Keratinocyte (primary cell): ENCODE measurements around the gene BDP1. TPM values are rescaled to one million over a fixed set of nuclear protein-coding genes. Genes with fewer than 3 reads are reported as not detected.

Experiments
- DNase-seq: peaks from one replicate; pipeline ENCODE4 v3.0.0-alpha.2; 2011; ENCODE audit warnings: low read depth, missing footprints, low spot score
- FAIRE-seq: peaks from 2 replicates; lab custom pipeline; 2011; peaks lifted over from hg19 to GRCh38; lab: Jason Lieb, UNC
- H2AFZ ChIP-seq: 2 replicates; pipeline ENCODE4 v1.6.0; 2012; ENCODE audit warnings: low read length, control low read depth, inconsistent platforms; ENCODE audit not compliant: control insufficient read depth
- H3K27ac ChIP-seq: 2 replicates; pipeline ENCODE4 v1.5.1; 2011; ENCODE audit warnings: low read length; ENCODE audit not compliant: control insufficient read depth, insufficient read depth
- H3K27me3 ChIP-seq: 3 replicates; pipeline ENCODE4 v1.6.0; 2011; ENCODE audit warnings: low read length; ENCODE audit not compliant: control insufficient read depth, insufficient read depth; ENCODE audit errors: extremely low read depth
- H3K36me3 ChIP-seq, 2 experiments: 2 replicates in 1 of 2; 3 replicates in 1 of 2; pipeline ENCODE4 v1.5.1; 2011; ENCODE audit warnings: low read length in 2 of 2, mild to moderate bottlenecking in 1 of 2; ENCODE audit not compliant: control insufficient read depth in 2 of 2, insufficient read depth in 2 of 2; ENCODE audit errors: extremely low read depth in 1 of 2
- H3K4me1 ChIP-seq: 3 replicates; pipeline ENCODE4 v1.5.1; 2011; ENCODE audit warnings: low read length; ENCODE audit not compliant: control insufficient read depth, insufficient read depth; ENCODE audit errors: extremely low read depth
- H3K4me2 ChIP-seq: 3 replicates; pipeline ENCODE4 v1.6.0; 2011; ENCODE audit warnings: low read depth, low read length; ENCODE audit not compliant: control insufficient read depth, insufficient read depth; ENCODE audit errors: extremely low read depth
- H3K4me3 ChIP-seq, 3 experiments: fragments of 200-600 bp in 1 of 3; sonication (generic) in 1 of 3; 2 replicates in 2 of 3; 3 replicates in 1 of 3; pipeline ENCODE4 v1.5.1; 2011 to 2016; ENCODE audit warnings: low read length in 3 of 3, mild to moderate bottlenecking in 3 of 3, control low read depth in 2 of 3, inconsistent platforms in 1 of 3, low read depth in 1 of 3, mixed read lengths in 1 of 3, mixed run types in 1 of 3, moderate library complexity in 1 of 3; ENCODE audit not compliant: control insufficient read depth in 2 of 3, insufficient read depth in 2 of 3; ENCODE audit errors: extremely low read depth in 1 of 3
- H3K79me2 ChIP-seq: 2 replicates; pipeline ENCODE4 v1.6.0; 2012; ENCODE audit warnings: low read length; ENCODE audit not compliant: control insufficient read depth, insufficient read depth
- H3K9ac ChIP-seq: 3 replicates; pipeline ENCODE4 v1.6.0; 2011; ENCODE audit warnings: low read length; ENCODE audit not compliant: control insufficient read depth, insufficient read depth; ENCODE audit errors: extremely low read depth
- H3K9me1 ChIP-seq: 3 replicates; pipeline ENCODE4 v1.6.0; 2011; ENCODE audit warnings: low read length; ENCODE audit not compliant: control insufficient read depth, insufficient read depth; ENCODE audit errors: extremely low read depth
- H3K9me3 ChIP-seq: 2 replicates; pipeline ENCODE4 v1.5.1; 2012; ENCODE audit warnings: low read depth, low read length; ENCODE audit not compliant: control insufficient read depth
- H4K20me1 ChIP-seq: 3 replicates; pipeline ENCODE4 v1.6.0; 2011; ENCODE audit warnings: low read length; ENCODE audit not compliant: control insufficient read depth, insufficient read depth; ENCODE audit errors: extremely low read depth
- CTCF ChIP-seq, 3 experiments: IDR thresholded peaks in 1 of 3; conservative IDR thresholded peaks in 1 of 3; optimal IDR thresholded peaks in 1 of 3; 2 replicates in 2 of 3; 3 replicates in 1 of 3; pipeline versions ENCODE3 to v1.5.1; 2011; ENCODE audit warnings: low read length in 3 of 3, mild to moderate bottlenecking in 3 of 3, moderate library complexity in 2 of 3, control low read depth in 1 of 3, inconsistent platforms in 1 of 3; ENCODE audit not compliant: insufficient read depth in 2 of 3; ENCODE audit errors: extremely low read depth in 1 of 3
- EZH2 ChIP-seq: IDR thresholded peaks from one replicate; pipeline ENCODE4 v1.6.1; 2012; ENCODE audit warnings: inconsistent platforms, mild to moderate bottlenecking, low read length, moderate library complexity
- dilution Hi-C: fragments of 300-500 bp; cut with MboI; formaldehyde crosslinking; loops from one replicate; pipeline ENCODE4 v1.7.0; 2020; ENCODE audit warnings: low sequenced_read_pairs; ENCODE audit not compliant: extremely low pct_ligation_motif_present
- polyA plus RNA-seq, 5 experiments: library from polyadenylated mRNA; depleted of rRNA in 3 of 5; stranded (reverse) in 3 of 5; stranded (forward) in 1 of 5; unstranded in 1 of 5; fragments of >200 nt; gene quantifications; 1 replicate in 1 of 5; 2 replicates in 3 of 5; 3 replicates in 1 of 5; pipeline versions ENCODE4 v1.2.1 to v1.2.3, GENCODE V29; 2011 to 2012; ENCODE audit warnings: missing spikeins in 2 of 5, low read depth in 1 of 5, low replicate concordance in 1 of 5

BDP1 gene
- polyA plus RNA-seq, 1 donor (not counting 4 experiments of a cell fraction or from before 2014, with no cell fraction given): 16.2 TPM

GRCh38 chr5:71528206-71528605, 72.8 kb downstream of the BDP1 start:
- dilution Hi-C loops: no loop called here
- H3K79me2 ChIP-seq: no peaks in the 10 kb centered on the region
- H2AFZ ChIP-seq: no peak overlapping the region
- no peaks in the 10 kb centered on the region for H3K4me1 ChIP-seq
- no peak for TF ChIP-seq EZH2
- TF ChIP-seq CTCF (optimal IDR thresholded peaks at IDR 0.05 in 1 of 3, IDR thresholded peaks at IDR 0.05 in 1 of 3, conservative IDR thresholded peaks at IDR 0.05 in 1 of 3; ENCODE audit: extremely low read depth in 1 of 3, insufficient read depth in 2 of 3, low read length in 3 of 3): no peak
- FAIRE-seq (no peak), DNase-seq (no peak)
- H3K4me3 ChIP-seq: no peak overlapping the region
- no peaks in the 10 kb centered on the region for H4K20me1 ChIP-seq
- H3K36me3 ChIP-seq: peaks cover 2 to 17% of the 10 kb centered on the region in 2 experiments
- H3K9me1 ChIP-seq: no peaks in the 10 kb centered on the region
- no peak overlapping the region for H3K4me2 ChIP-seq
- H3K9me3 ChIP-seq: no peaks in the 10 kb centered on the region
- no peaks in the 10 kb centered on the region for H3K27me3 ChIP-seq
- H3K27ac ChIP-seq: no peak overlapping the region
- H3K9ac ChIP-seq: no peak overlapping the region

GRCh38 chr5:71529682-71530081, 74.2 kb downstream of the BDP1 start:
- dilution Hi-C loops: no loop called here
- no peak overlapping the region for H3K27ac ChIP-seq
- no peak overlapping the region for H2AFZ ChIP-seq
- H3K9me1 ChIP-seq: no peaks in the 10 kb centered on the region
- no peaks in the 10 kb centered on the region for H3K4me1 ChIP-seq
- TF ChIP-seq CTCF (optimal IDR thresholded peaks at IDR 0.05 in 1 of 3, IDR thresholded peaks at IDR 0.05 in 1 of 3, conservative IDR thresholded peaks at IDR 0.05 in 1 of 3; ENCODE audit: extremely low read depth in 1 of 3, insufficient read depth in 2 of 3, low read length in 3 of 3) (no peak), EZH2 (no peak)
- H3K4me3 ChIP-seq: no peak overlapping the region
- DNase-seq: no peak
- no peak overlapping the region for H3K9ac ChIP-seq
- H4K20me1 ChIP-seq: no peaks in the 10 kb centered on the region
- no peak overlapping the region for H3K4me2 ChIP-seq
- no peak for FAIRE-seq
- no peaks in the 10 kb centered on the region for H3K9me3 ChIP-seq
- no peaks in the 10 kb centered on the region for H3K79me2 ChIP-seq
- peaks cover 0 to 15% of the 10 kb centered on the region in 2 experiments for H3K36me3 ChIP-seq
- no peaks in the 10 kb centered on the region for H3K27me3 ChIP-seq
